ENCODE measurements around the gene CCDC92B.

The CCDC92B gene

GRCh38 chr17:2710803-2711607, 38.4 kb downstream of the CCDC92B start:
- intact Hi-C loops (cut with DNase I; ENCODE audit: low total_unique reads): loop anchor here (10.0 kb wide), 1 partner anchor 954 kb away; the partner anchor contains the start of genes EMC6 and TAX1BP3
- TF ChIP-seq CTCF (IDR thresholded peaks at IDR 0.05): no peak
- Histone ChIP-seq H3K36me3 (no peaks in the 10 kb centered on the region), H3K4me3 (peak overlapping the region; percentile 81 to 94), H3K27me3 (no peaks in the 10 kb centered on the region), H3K9me3 (no peaks in the 10 kb centered on the region), H3K4me1 (peaks cover 5 to 61% (median 50%) of the 10 kb centered on the region in 4 donors), H3K27ac (peak overlapping the region; percentile 77 to 78)
- no peak for DNase-seq

- intact Hi-C loops (cut with DNase I; ENCODE audit: low total_unique reads): loop anchor here (10.0 kb wide), 1 partner anchor 955 kb away; the partner anchor contains the start of genes EMC6 and TAX1BP3
Measured at GRCh38 chr17:2710071-2710802, 39.2 kb downstream of the CCDC92B start.

GRCh38 chr17:2709183-2709661, 40.2 kb downstream of the CCDC92B start:
- peaks cover 5 to 61% (median 50%) of the 10 kb centered on the region in 4 donors for H3K4me1 ChIP-seq
- DNase-seq: peak in 1 of 2 donors; percentile 83
- peak overlapping the region; percentile 77 to 78 for H3K27ac ChIP-seq
- peak overlapping the region; percentile 13 to 33 for H3K4me3 ChIP-seq
- no peaks in the 10 kb centered on the region for H3K27me3 ChIP-seq
- H3K36me3 ChIP-seq: peaks cover 0 to 3% (median under 1%) of the 10 kb centered on the region in 3 donors
- no peaks in the 10 kb centered on the region for H3K9me3 ChIP-seq
- intact Hi-C loops (cut with DNase I; ENCODE audit: low total_unique reads): no loop called here
- no peak for TF ChIP-seq CTCF (IDR thresholded peaks at IDR 0.05)

More at GRCh38 chr17:2710071-2710802, 39.2 kb downstream of the CCDC92B start:
- Histone ChIP-seq H3K9me3 (no peaks in the 10 kb centered on the region), H3K27ac (peak overlapping the region; percentile 77 to 78), H3K27me3 (no peaks in the 10 kb centered on the region), H3K4me1 (peaks cover 5 to 61% (median 50%) of the 10 kb centered on the region in 4 donors), H3K36me3 (no peaks in the 10 kb centered on the region), H3K4me3 (peak overlapping the region; percentile 81 to 94)
- no peak for DNase-seq
- TF ChIP-seq CTCF (IDR thresholded peaks at IDR 0.05): no peak

- Histone ChIP-seq H3K36me3 (peaks cover 0 to 8% (median 6%) of the 10 kb centered on the region in 3 donors), H3K4me3 (peak overlapping the region; percentile 13 to 33), H3K27ac (peak overlapping the region; percentile 77 to 78), H3K27me3 (no peaks in the 10 kb centered on the region), H3K9me3 (no peaks in the 10 kb centered on the region), H3K4me1 (peaks cover 5 to 61% (median 50%) of the 10 kb centered on the region in 4 donors)
- intact Hi-C loops (cut with DNase I; ENCODE audit: low total_unique reads): no loop called here
- DNase-seq: no peak
- no peak for TF ChIP-seq CTCF (IDR thresholded peaks at IDR 0.05)
Measured at GRCh38 chr17:2708585-2709182, 40.8 kb downstream of the CCDC92B start.

Measured in tibial artery (tissue), 4 donors.